ENCODE results near the gene AR.

Gene AR, protein sequence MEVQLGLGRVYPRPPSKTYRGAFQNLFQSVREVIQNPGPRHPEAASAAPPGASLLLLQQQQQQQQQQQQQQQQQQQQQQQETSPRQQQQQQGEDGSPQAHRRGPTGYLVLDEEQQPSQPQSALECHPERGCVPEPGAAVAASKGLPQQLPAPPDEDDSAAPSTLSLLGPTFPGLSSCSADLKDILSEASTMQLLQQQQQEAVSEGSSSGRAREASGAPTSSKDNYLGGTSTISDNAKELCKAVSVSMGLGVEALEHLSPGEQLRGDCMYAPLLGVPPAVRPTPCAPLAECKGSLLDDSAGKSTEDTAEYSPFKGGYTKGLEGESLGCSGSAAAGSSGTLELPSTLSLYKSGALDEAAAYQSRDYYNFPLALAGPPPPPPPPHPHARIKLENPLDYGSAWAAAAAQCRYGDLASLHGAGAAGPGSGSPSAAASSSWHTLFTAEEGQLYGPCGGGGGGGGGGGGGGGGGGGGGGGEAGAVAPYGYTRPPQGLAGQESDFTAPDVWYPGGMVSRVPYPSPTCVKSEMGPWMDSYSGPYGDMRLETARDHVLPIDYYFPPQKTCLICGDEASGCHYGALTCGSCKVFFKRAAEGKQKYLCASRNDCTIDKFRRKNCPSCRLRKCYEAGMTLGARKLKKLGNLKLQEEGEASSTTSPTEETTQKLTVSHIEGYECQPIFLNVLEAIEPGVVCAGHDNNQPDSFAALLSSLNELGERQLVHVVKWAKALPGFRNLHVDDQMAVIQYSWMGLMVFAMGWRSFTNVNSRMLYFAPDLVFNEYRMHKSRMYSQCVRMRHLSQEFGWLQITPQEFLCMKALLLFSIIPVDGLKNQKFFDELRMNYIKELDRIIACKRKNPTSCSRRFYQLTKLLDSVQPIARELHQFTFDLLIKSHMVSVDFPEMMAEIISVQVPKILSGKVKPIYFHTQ

DNA sequence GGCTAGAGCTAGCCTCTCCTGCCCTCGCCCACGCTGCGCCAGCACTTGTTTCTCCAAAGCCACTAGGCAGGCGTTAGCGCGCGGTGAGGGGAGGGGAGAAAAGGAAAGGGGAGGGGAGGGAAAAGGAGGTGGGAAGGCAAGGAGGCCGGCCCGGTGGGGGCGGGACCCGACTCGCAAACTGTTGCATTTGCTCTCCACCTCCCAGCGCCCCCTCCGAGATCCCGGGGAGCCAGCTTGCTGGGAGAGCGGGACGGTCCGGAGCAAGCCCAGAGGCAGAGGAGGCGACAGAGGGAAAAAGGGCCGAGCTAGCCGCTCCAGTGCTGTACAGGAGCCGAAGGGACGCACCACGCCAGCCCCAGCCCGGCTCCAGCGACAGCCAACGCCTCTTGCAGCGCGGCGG lies at the start of gene AR:
Gene AR, plus strand, starts transcription at position 204 of the 400 bp plus-strand sequence. CDS start 1,126 bp downstream, outside the sequence.
- peak; percentile 30 for DNase-seq (ENCODE audit: low spot score)

DNA sequence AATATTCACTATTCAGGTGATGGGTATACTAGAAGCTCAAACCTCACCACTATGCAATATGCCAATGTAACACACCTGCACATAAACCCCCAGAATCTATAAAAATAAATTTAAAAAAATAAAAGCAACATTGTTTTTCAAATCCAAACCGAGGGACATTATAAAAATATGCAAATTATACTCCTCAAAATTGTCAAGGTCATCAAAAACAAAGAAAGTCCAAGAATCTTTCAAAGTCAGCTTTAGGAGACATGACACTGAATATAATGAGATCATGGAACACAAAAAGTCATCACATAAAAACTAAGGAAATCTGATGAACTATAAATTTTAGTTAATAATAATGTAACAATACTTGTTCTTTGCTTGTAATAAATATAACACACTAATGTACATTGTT lies 43.2 kb upstream of the AR start:
- DNase-seq (ENCODE audit: low spot score): no peak

DNA sequence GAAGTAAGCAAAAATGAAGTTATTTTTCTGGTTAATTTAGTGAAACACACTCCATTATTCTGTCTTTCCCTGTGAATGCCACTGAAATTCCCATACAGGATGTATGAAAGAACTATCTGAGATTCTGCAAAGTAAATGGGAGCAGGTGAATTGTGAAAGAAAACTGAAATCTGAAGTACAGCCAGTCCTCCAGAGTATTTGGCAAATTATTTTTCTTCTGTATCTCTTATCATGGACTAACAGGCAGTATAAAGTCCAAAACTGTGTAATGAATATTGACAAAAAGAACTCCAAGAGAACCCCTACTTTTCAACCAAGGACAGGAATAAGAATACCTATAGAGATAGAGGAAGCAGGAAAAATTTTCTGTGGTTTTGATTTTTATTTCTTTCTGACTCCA lies 40.8 kb upstream of the AR start:
- no peak for DNase-seq (ENCODE audit: low spot score)

GRCh38 chrX:67503453-67503852 lies 40.4 kb upstream of the AR start:
- DNase-seq (ENCODE audit: low spot score): no peak

- no peak for DNase-seq (ENCODE audit: low spot score)
These were observed 23.1 kb upstream of the AR start for GRCh38 chrX:67520671-67521070.

GRCh38 chrX:67523002-67523681 lies 20.7 kb upstream of the AR start:
- no peak for DNase-seq (ENCODE audit: low spot score)

DNA sequence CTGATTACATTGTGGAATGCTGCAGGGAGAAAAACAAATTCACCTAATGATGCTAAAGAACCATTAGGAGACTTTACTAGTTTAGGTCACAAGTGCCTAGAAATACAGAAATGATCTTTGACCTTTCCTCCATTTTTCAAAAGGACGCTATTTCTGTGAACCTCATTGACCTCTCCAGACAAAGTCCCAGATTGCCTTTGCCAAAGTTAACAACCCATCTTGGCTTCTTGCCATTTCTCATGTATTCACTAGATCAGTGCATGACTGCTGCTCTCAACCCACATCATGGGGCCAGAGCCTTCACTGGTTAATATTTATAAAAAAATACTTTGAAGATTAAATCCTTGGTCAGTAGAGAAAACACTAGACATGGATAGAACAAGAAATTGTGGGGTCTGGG lies 19.9 kb upstream of the AR start:
- DNase-seq (ENCODE audit: low spot score): no peak

DNA sequence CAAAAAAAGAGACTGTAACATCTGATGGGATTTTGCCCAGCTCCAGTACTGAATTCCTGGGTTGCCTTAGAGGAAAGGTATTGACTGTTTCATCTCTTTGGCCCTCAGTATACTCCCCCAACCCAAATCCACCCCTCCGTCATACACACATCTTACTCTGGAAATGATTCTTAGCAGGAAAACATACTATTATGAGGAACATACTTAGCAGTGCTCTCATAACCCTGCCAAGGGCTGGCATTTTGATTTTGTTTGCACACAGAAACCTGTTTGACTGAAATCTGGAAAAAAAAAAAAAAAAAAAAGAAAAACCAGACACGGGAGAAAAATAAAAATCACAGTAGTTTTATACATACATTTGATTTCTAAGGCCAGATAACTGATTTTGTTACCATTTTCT lies 19.4 kb upstream of the AR start:
- no peak for DNase-seq (ENCODE audit: low spot score)

DNA sequence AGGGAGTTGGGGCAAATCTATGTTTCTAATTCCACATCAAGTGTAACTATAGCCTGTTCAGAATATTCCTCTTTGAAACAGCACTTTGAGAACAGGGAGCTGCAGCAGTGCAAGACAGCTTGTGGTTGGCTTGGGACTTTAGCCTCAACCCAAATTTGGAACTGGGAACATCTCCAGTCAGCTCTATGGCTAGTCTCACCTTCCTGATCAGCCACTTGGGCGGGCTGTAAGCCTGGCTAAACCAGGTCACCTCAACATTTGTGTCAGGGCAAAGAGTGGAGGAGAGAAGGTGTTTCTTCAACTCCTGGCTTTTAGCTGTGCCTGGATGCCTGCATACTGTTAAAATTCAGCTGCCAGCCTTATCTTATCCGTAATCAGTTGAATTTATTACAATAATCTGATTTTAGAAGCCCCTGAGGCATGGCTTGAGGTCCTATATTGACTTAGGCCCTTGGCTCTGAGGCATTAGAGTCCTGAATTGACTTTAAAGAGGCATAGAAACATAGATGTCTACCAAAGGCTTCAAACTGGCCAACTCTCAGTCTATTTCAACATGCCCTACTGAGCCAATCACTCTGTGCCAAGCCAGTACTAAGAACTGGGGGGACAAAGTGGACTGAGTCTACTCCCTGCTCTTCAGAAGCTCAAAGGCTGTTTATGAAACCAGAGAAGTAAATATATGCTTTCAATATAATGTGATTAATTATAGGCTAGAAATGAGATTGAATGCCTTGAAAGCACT lies 18.7 kb upstream of the AR start:
- DNase-seq (ENCODE audit: low spot score): no peak

- DNase-seq (ENCODE audit: low spot score): no peak
These were observed 7.3 kb upstream of the AR start for GRCh38 chrX:67536564-67536963.

DNA sequence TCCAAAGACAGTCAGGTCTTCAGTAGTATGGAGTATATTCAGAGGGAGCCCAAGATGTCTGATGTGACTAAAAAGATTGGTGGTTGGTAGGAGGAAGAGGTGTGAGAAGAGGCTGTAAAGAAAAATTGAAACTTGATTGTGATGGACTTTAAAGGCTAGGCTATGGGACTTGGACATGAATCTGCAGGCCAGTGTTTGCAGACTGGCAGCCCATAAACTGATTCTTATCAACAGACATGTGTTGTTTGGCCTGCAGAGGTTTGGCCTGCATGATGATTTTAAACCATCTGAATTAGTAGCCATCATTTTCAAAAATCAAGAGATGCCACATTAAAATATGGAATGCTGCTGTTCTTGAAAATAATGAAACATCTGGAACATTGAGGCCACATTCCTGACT lies 5.4 kb upstream of the AR start:
- no peak for DNase-seq (ENCODE audit: low spot score)

DNA sequence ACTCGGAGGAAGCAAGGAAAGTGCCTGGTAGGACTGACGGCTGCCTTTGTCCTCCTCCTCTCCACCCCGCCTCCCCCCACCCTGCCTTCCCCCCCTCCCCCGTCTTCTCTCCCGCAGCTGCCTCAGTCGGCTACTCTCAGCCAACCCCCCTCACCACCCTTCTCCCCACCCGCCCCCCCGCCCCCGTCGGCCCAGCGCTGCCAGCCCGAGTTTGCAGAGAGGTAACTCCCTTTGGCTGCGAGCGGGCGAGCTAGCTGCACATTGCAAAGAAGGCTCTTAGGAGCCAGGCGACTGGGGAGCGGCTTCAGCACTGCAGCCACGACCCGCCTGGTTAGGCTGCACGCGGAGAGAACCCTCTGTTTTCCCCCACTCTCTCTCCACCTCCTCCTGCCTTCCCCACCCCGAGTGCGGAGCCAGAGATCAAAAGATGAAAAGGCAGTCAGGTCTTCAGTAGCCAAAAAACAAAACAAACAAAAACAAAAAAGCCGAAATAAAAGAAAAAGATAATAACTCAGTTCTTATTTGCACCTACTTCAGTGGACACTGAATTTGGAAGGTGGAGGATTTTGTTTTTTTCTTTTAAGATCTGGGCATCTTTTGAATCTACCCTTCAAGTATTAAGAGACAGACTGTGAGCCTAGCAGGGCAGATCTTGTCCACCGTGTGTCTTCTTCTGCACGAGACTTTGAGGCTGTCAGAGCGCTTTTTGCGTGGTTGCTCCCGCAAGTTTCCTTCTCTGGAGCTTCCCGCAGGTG lies 637 bp downstream of the AR start:
- DNase-seq (ENCODE audit: low spot score): peak; percentile 14

- peak; percentile 31 for DNase-seq (ENCODE audit: low spot score)
These were observed 1.4 kb downstream of the AR start for GRCh38 chrX:67545036-67545821.

- DNase-seq (ENCODE audit: low spot score): peak; percentile 31
These were observed 2.2 kb downstream of the AR start for GRCh38 chrX:67545893-67546495.

GRCh38 chrX:67546496-67547423 lies 2.9 kb downstream of the AR start:
- DNase-seq (ENCODE audit: low spot score): peak; percentile 16

DNA sequence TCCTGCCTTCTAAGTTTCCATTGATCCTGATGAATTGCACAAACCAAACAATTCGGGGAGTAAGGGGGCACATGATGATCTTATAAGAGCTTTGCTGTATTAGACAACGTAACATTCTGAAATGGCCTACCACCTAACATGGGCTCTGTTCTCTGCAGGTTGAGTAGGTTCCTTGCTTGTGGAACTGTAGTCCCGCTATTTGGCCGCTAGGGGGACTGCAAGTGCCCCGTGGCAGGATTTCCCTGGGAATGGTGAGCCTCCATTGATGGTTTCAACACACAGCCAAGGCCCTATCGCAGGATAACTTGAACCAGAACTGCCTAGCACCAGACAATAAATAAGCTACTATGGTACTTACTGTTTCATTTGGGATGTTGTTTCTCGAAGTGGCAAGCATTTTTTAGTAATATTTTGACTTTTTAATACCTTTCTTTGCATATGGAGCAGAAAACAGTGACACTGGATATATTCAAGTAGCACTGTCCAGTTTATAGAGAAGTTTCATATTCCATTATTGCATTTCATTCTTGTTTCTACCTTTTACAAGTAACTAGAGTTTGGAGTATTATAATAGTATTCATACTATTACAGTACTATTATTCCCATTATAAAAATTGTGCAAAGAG lies 11.9 kb downstream of the AR start:
- DNase-seq (ENCODE audit: low spot score): peak; percentile 19

DNA sequence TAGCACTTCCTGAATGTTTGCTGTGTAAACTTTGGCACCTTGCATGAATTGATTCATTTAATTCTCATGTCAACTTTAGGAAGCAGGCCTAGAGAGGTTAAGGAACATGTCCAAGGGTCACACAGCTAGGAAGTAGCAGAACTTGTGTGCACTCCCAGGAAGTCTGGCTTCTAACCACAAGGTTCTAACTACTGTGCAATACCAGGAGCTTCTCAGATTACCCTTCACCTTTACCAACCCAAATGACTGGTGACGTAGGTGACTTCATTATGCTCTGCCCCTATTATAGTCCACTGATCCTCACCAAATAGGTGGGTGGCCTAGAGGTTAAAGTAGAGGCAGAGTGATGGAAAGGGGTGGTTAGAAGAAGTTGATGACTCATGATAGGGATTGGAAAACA lies 14.4 kb downstream of the AR start:
- no peak for DNase-seq (ENCODE audit: low spot score)
